ENCODE measurements around the gene NUB1.

The NUB1 gene

GRCh38 chr7:151319189-151319588 lies 22.4 kb upstream of the NUB1 start:
- Histone ChIP-seq H3K9me3 (ENCODE audit: low read length) (peaks cover 34% of the 10 kb centered on the region), H2AFZ (ENCODE audit: low read length) (no peak overlapping the region), H4K20me1 (ENCODE audit: insufficient read depth, low read length) (no peaks in the 10 kb centered on the region), H3K4me2 (ENCODE audit: low read length) (no peak overlapping the region), H3K27me3 (ENCODE audit: insufficient read depth, low read length) (no peaks in the 10 kb centered on the region; the same call in 1 of the 2 replicates), H3K4me3 (ENCODE audit: low read depth, low read length, poor library complexity, severe bottlenecking) (no peak overlapping the region), H3F3A (ENCODE audit: insufficient read depth, low read length) (peaks cover 5% of the 10 kb centered on the region), H3K79me2 (ENCODE audit: insufficient read depth, low read length) (no peaks in the 10 kb centered on the region), H3K4me1 (ENCODE audit: insufficient read depth, low read length, severe bottlenecking) (peaks cover 6% of the 10 kb centered on the region), H3K9me2 (ENCODE audit: low read depth, low read length) (no peaks in the 10 kb centered on the region), H3K9ac (ENCODE audit: low read length) (no peak overlapping the region), H3K27ac (ENCODE audit: low read depth, low read length, poor library complexity, severe bottlenecking) (no peak overlapping the region), H3K36me3 (ENCODE audit: insufficient read depth, low read length) (no peaks in the 10 kb centered on the region; the same call in 1 of the 2 replicates)
- TF ChIP-seq EZH2 (IDR thresholded peaks at IDR 0.05; ENCODE audit: borderline replicate concordance, low read length) (no peak), CTCF (IDR thresholded peaks at IDR 0.05; ENCODE audit: low read length) (no peak)

DNA sequence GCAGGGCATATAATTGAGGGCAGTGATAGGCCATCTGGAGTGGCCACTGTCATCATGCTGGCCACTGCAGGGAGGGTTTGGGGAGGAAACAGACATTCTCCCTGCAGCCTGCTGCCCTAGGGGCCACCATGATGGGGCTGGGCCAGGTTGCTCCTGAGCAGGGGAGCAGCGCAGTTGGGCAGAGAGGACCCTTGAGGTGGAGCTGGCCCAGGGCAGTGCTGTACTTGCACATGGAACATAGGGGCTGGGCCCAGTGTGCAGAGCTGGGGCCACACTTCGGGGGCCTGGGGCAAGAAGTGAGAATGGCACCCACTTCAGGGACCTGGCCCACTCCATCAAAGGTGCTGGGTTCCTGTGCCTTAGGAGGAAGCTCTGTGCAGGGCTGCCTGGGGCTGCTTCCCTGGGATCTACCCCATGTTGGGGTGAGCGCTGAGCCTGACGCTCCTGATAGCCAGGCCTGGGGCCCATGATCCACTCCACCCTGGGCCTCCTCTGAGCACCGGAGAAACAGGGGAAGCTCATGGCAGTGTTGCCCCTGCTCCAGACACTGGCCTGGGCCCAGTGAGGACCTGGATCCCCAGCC lies 21.3 kb upstream of the NUB1 start:
- Histone ChIP-seq H2AFZ (ENCODE audit: low read length) (no peak overlapping the region), H3F3A (ENCODE audit: insufficient read depth, low read length) (peaks cover 5% of the 10 kb centered on the region), H3K9me2 (ENCODE audit: low read depth, low read length) (0 out of 2 replicates have a peak, but pooled peaks cover 3% of the 10 kb centered on the region), H3K27ac (ENCODE audit: low read depth, low read length, poor library complexity, severe bottlenecking) (no peak overlapping the region), H3K9me3 (ENCODE audit: low read length) (peaks cover 40% of the 10 kb centered on the region), H3K4me2 (ENCODE audit: low read length) (no peak overlapping the region), H3K36me3 (ENCODE audit: insufficient read depth, low read length) (no peaks in the 10 kb centered on the region; the same call in 1 of the 2 replicates), H3K4me1 (ENCODE audit: insufficient read depth, low read length, severe bottlenecking) (peaks cover 4% of the 10 kb centered on the region), H3K9ac (ENCODE audit: low read length) (no peak overlapping the region), H3K79me2 (ENCODE audit: insufficient read depth, low read length) (no peaks in the 10 kb centered on the region), H4K20me1 (ENCODE audit: insufficient read depth, low read length) (no peaks in the 10 kb centered on the region), H3K4me3 (ENCODE audit: low read depth, low read length, poor library complexity, severe bottlenecking) (no peak overlapping the region), H3K27me3 (ENCODE audit: insufficient read depth, low read length) (peaks cover 3% of the 10 kb centered on the region; the same call in 1 of the 2 replicates)
- TF ChIP-seq CTCF (IDR thresholded peaks at IDR 0.05; ENCODE audit: low read length) = no peak
- no peak for TF ChIP-seq EZH2 (IDR thresholded peaks at IDR 0.05; ENCODE audit: borderline replicate concordance, low read length)

GRCh38 chr7:151321341-151321740 lies 20.3 kb upstream of the NUB1 start:
- Histone ChIP-seq H3K4me3 (ENCODE audit: low read depth, low read length, poor library complexity, severe bottlenecking) (no peak overlapping the region), H3K27ac (ENCODE audit: low read depth, low read length, poor library complexity, severe bottlenecking) (no peak overlapping the region), H3K27me3 (ENCODE audit: insufficient read depth, low read length) (peaks cover 3% of the 10 kb centered on the region; the same call in 1 of the 2 replicates), H3K79me2 (ENCODE audit: insufficient read depth, low read length) (no peaks in the 10 kb centered on the region), H3K9ac (ENCODE audit: low read length) (no peak overlapping the region), H3F3A (ENCODE audit: insufficient read depth, low read length) (no peaks in the 10 kb centered on the region), H3K36me3 (ENCODE audit: insufficient read depth, low read length) (no peaks in the 10 kb centered on the region; the same call in 1 of the 2 replicates), H3K9me3 (ENCODE audit: low read length) (peaks cover 40% of the 10 kb centered on the region), H4K20me1 (ENCODE audit: insufficient read depth, low read length) (no peaks in the 10 kb centered on the region), H3K9me2 (ENCODE audit: low read depth, low read length) (0 out of 2 replicates have a peak, but pooled peaks cover 3% of the 10 kb centered on the region), H3K4me2 (ENCODE audit: low read length) (no peak overlapping the region), H2AFZ (ENCODE audit: low read length) (no peak overlapping the region), H3K4me1 (ENCODE audit: insufficient read depth, low read length, severe bottlenecking) (no peaks in the 10 kb centered on the region)
- TF ChIP-seq CTCF (IDR thresholded peaks at IDR 0.05; ENCODE audit: low read length) = no peak
- TF ChIP-seq EZH2 (IDR thresholded peaks at IDR 0.05; ENCODE audit: borderline replicate concordance, low read length) = no peak
